NCI-H146 (cell line): Measurements from ENCODE around the gene TAF7L.
"Not testable (repeated sequence)": the region's sequence is repeated elsewhere in the genome, so short reads cannot be mapped to it uniquely, and the experiment has no call there.

Source experiments
- DNase-seq: peaks from one replicate; lab custom pipeline; 2025; lab: John Stamatoyannopoulos, UW

The TAF7L gene

GRCh38 chrX:101290957-101291603 is at the start of gene TAF7L:
Gene TAF7L (minus strand): TSS chrX:101291334. CDS start chrX:101287543, 3,791 bp downstream.
- DNase-seq, result no peak

- no peak for DNase-seq
These were observed 46.7 kb upstream of the TAF7L start for GRCh38 chrX:101337776-101338271.

- DNase-seq, result not testable (repeated sequence)
These were observed 43.2 kb upstream of the TAF7L start for GRCh38 chrX:101334310-101334709.

GRCh38 chrX:101326600-101326999 is 35.5 kb upstream of the TAF7L start:
- DNase-seq, result peak; percentile 3

GRCh38 chrX:101303790-101304189 is 12.7 kb upstream of the TAF7L start:
- DNase-seq, result no peak

GRCh38 chrX:101295603-101296002 is 4.5 kb upstream of the TAF7L start:
- DNase-seq, result not testable (repeated sequence)

- peak; percentile 15 for DNase-seq
These were observed 3.7 kb downstream of the TAF7L start for GRCh38 chrX:101287402-101287801.

GRCh38 chrX:101276238-101276637 is 14.9 kb downstream of the TAF7L start:
- no peak for DNase-seq

GRCh38 chrX:101274198-101274597 is 16.9 kb downstream of the TAF7L start:
- no peak for DNase-seq

- DNase-seq, result no peak
These were observed 25.2 kb downstream of the TAF7L start for GRCh38 chrX:101265869-101266428.

GRCh38 chrX:101263766-101264165 is 27.4 kb downstream of the TAF7L start:
- no peak for DNase-seq

GRCh38 chrX:101262590-101262989 is 28.5 kb downstream of the TAF7L start:
- no peak for DNase-seq

- no peak for DNase-seq
These were observed 30.7 kb downstream of the TAF7L start for GRCh38 chrX:101260435-101260834.

GRCh38 chrX:101258259-101258581 is 32.9 kb downstream of the TAF7L start:
- no peak for DNase-seq

GRCh38 chrX:101257448-101258258 is 33.5 kb downstream of the TAF7L start:
- DNase-seq, result no peak

- DNase-seq, result no peak
These were observed 38.5 kb downstream of the TAF7L start for GRCh38 chrX:101252634-101253033.

- DNase-seq, result no peak
These were observed 49.6 kb downstream of the TAF7L start for GRCh38 chrX:101241531-101241930.

- no peak for DNase-seq
These were observed 54.1 kb downstream of the TAF7L start for GRCh38 chrX:101237041-101237440.

GRCh38 chrX:101232316-101232715 is 58.8 kb downstream of the TAF7L start:
- no peak for DNase-seq

- DNase-seq, result no peak
These were observed 60.1 kb downstream of the TAF7L start for GRCh38 chrX:101231080-101231479.

GRCh38 chrX:101230636-101231035 is 60.5 kb downstream of the TAF7L start:
- no peak for DNase-seq

GRCh38 chrX:101229170-101229569 is 62.0 kb downstream of the TAF7L start:
- no peak for DNase-seq

- no peak for DNase-seq
These were observed 67.9 kb downstream of the TAF7L start for GRCh38 chrX:101223226-101223625.
